Endothelial cell of umbilical vein (primary cell): ENCODE measurements around the gene CHMP5. TPM values are rescaled to one million over a fixed set of nuclear protein-coding genes. Genes with fewer than 3 reads are reported as not detected.

Source experiments
- BruUV-seq: library from RNA; stranded (reverse); fragments of 400-500 nt; replicated peaks from 2 replicates; lab custom pipeline; 2021; lab: Mats Ljungman, UMichigan
- CTCF ChIA-PET: fragments of 300-600, 350-600 bp; sonication (Branson Sonifier 250); formaldehyde crosslinking; loops from one replicate; lab custom pipeline; 2021; ENCODE audit warnings: antibody characterized with exemption, inconsistent platforms; lab: Charles Lee
- POLR2A ChIA-PET: fragments of 300-600, 350-600 bp; sonication (Branson Sonifier 250); formaldehyde crosslinking; loops from one replicate; lab custom pipeline; 2021; ENCODE audit warnings: antibody characterized with exemption, inconsistent platforms; lab: Charles Lee
- DNase-seq: peaks from one replicate; pipeline ENCODE4 v3.0.0-alpha.2; 2011; ENCODE audit warnings: low read depth, low spot score
- FAIRE-seq: peaks from 2 replicates; lab custom pipeline; 2011; peaks lifted over from hg19 to GRCh38; lab: Jason Lieb, UNC
- H2AFZ ChIP-seq: 2 replicates; pipeline ENCODE4 v1.6.0; 2012; ENCODE audit warnings: low read depth, low read length, control low read depth, inconsistent platforms
- H3K27ac ChIP-seq: 2 replicates; pipeline ENCODE4 v1.5.1; 2011; ENCODE audit warnings: low read depth, mild to moderate bottlenecking, control low read depth, low read length, moderate library complexity; ENCODE audit not compliant: insufficient read depth
- H3K27me3 ChIP-seq, 2 experiments: 2 replicates each; pipeline versions ENCODE4 v1.6.0 to v1.6.1; 2011; ENCODE audit warnings: low read length in 2 of 2, mixed read lengths in 1 of 2; ENCODE audit not compliant: control insufficient read depth in 2 of 2, insufficient read depth in 2 of 2
- H3K36me3 ChIP-seq, 2 experiments: 2 replicates in 1 of 2; 3 replicates in 1 of 2; pipeline ENCODE4 v1.5.1; 2011; ENCODE audit warnings: low read length in 2 of 2, mild to moderate bottlenecking in 1 of 2, moderate library complexity in 1 of 2; ENCODE audit not compliant: control insufficient read depth in 2 of 2, insufficient read depth in 2 of 2; ENCODE audit errors: extremely low read depth in 1 of 2
- H3K4me1 ChIP-seq: 3 replicates; pipeline ENCODE4 v1.5.1; 2011; ENCODE audit warnings: mild to moderate bottlenecking, low read length; ENCODE audit not compliant: control insufficient read depth, insufficient read depth; ENCODE audit errors: extremely low read depth
- H3K4me2 ChIP-seq: 2 replicates; pipeline ENCODE4 v1.6.1; 2011; ENCODE audit warnings: low read length, control low read depth, mixed read lengths; ENCODE audit not compliant: insufficient read depth
- H3K4me3 ChIP-seq, 3 experiments: fragments of 200-600 bp in 1 of 3; sonication (generic), shearing (Covaris generic) in 1 of 3; replicated peaks in 1 of 3; 2 replicates each; pipeline ENCODE4 v1.5.1; 2011 to 2016; ENCODE audit warnings: control low read depth in 3 of 3, low read length in 3 of 3, mild to moderate bottlenecking in 2 of 3, inconsistent platforms in 1 of 3, low read depth in 1 of 3, moderate library complexity in 1 of 3; ENCODE audit not compliant: insufficient read depth in 1 of 3
- H3K79me2 ChIP-seq: 2 replicates; pipeline ENCODE4 v1.6.0; 2012; ENCODE audit warnings: low read length, inconsistent platforms; ENCODE audit not compliant: control insufficient read depth, insufficient read depth
- H3K9ac ChIP-seq: replicated peaks from 2 replicates; pipeline ENCODE3; 2011; ENCODE audit warnings: low read length, control low read depth; ENCODE audit not compliant: insufficient read depth; ENCODE audit errors: extremely low read depth
- H3K9me1 ChIP-seq: replicated peaks from 3 replicates; pipeline ENCODE4 v1.6.0; 2011; ENCODE audit warnings: mild to moderate bottlenecking, low read length; ENCODE audit not compliant: control insufficient read depth, insufficient read depth; ENCODE audit errors: extremely low read depth
- H3K9me3 ChIP-seq: replicated peaks from 2 replicates; pipeline ENCODE4 v1.5.1; 2012; ENCODE audit warnings: low read length, inconsistent platforms; ENCODE audit not compliant: control insufficient read depth, insufficient read depth
- H4K20me1 ChIP-seq: replicated peaks from 2 replicates; pipeline ENCODE3; 2011; ENCODE audit warnings: mild to moderate bottlenecking, low read length; ENCODE audit not compliant: control insufficient read depth, insufficient read depth; ENCODE audit errors: extremely low read depth
- EZH2 ChIP-seq: IDR thresholded peaks from 2 replicates; pipeline ENCODE4 v1.6.1; 2012; ENCODE audit warnings: borderline replicate concordance, low read depth, mild to moderate bottlenecking, moderate library complexity, low read length, inconsistent platforms; ENCODE audit not compliant: severe bottlenecking
- FOS ChIP-seq: IDR thresholded peaks from 2 replicates; pipeline ENCODE4 v1.6.1; 2011; ENCODE audit warnings: mild to moderate bottlenecking, low read length, moderate library complexity, borderline replicate concordance; ENCODE audit not compliant: insufficient read depth
- GATA2 ChIP-seq: IDR thresholded peaks from 2 replicates; pipeline ENCODE4 v1.7.0; 2011; ENCODE audit warnings: low read depth, mild to moderate bottlenecking, moderate library complexity, mixed read lengths, low read length; ENCODE audit not compliant: insufficient read length, insufficient read depth
- JUN ChIP-seq: IDR thresholded peaks from 2 replicates; pipeline ENCODE4 v1.6.1; 2011; ENCODE audit warnings: borderline replicate concordance, low read depth; ENCODE audit not compliant: insufficient read length, insufficient read depth
- MYC ChIP-seq: IDR thresholded peaks from one replicate; pipeline ENCODE4 v1.6.1; 2011; ENCODE audit warnings: mild to moderate bottlenecking, low read depth, low read length
- POLR2A ChIP-seq: IDR thresholded peaks from 2 replicates; pipeline ENCODE4 v1.6.1; 2012; ENCODE audit warnings: low read depth, mild to moderate bottlenecking, control low read depth, low read length
- POLR2AphosphoS5 ChIP-seq: IDR thresholded peaks from 2 replicates; pipeline ENCODE4 v1.6.1; 2012; ENCODE audit warnings: low read depth, mild to moderate bottlenecking, control low read depth, low read length, moderate library complexity; ENCODE audit not compliant: insufficient read depth
- dilution Hi-C: fragments of 300-500 bp; cut with MboI; formaldehyde crosslinking; loops from one replicate; pipeline ENCODE4 v1.15.0; 2019; ENCODE audit warnings: low sequenced_read_pairs; ENCODE audit not compliant: extremely low pct_ligation_motif_present
- intact Hi-C: fragments of 100-400 bp; cut with micrococcal nuclease; formaldehyde crosslinking; loops from one replicate; pipeline ENCODE4 v1.10.0; 2022
- polyA plus RNA-seq, 4 experiments: library from polyadenylated mRNA; depleted of rRNA in 3 of 4; stranded (reverse) in 3 of 4; unstranded in 1 of 4; fragments of >200 nt; gene quantifications; 2 replicates each; pipeline versions ENCODE4 v1.2.1 to v1.2.3, GENCODE V29; 2011 to 2012; ENCODE audit warnings: missing spikeins in 1 of 4
- total RNA-seq: library from RNA; stranded (reverse); gene quantifications from 2 replicates; pipeline ENCODE4 v1.2.3, GENCODE V29; 2021
- TF ChIP-seq, protein P1 (sequence below), 2 donors: IDR thresholded peaks; 1 replicate in 1 of 2; 2 replicates in 1 of 2; pipeline ENCODE4 v1.5.1; 2011; ENCODE audit warnings: low read length in 2 of 2, mild to moderate bottlenecking in 2 of 2, moderate library complexity in 2 of 2, control low read depth in 1 of 2, inconsistent platforms in 1 of 2, low read depth in 1 of 2; ENCODE audit not compliant: insufficient read depth in 1 of 2; ENCODE audit errors: extremely low read depth in 1 of 2

Gene CHMP5
- total and polyA plus RNA-seq, 2 donors (not counting 3 experiments of a cell fraction or from before 2014, with no cell fraction given): 33.2 to 55.8 TPM

GRCh38 chr9:33255471-33255870 lies 9.4 kb upstream of the CHMP5 start:
- no TSS peak for BruUV-seq
- Histone ChIP-seq H3K4me3 (no peak overlapping the region), H3K9me3 (no peaks in the 10 kb centered on the region), H3K9ac (no peak overlapping the region), H2AFZ (no peak overlapping the region), H3K27me3 (no peaks in the 10 kb centered on the region), H4K20me1 (no peaks in the 10 kb centered on the region), H3K27ac (no peak overlapping the region), H3K4me2 (no peak overlapping the region), H3K79me2 (peaks cover 2% of the 10 kb centered on the region), H3K36me3 (peaks cover 45 to 48% of the 10 kb centered on the region in 2 experiments), H3K9me1 (no peaks in the 10 kb centered on the region), H3K4me1 (no peaks in the 10 kb centered on the region)
- DNase-seq (no peak), FAIRE-seq (no peak)
- intact Hi-C loops: no loop called here
- dilution Hi-C loops: no loop called here
- ChIA-PET CTCF (no interaction called here), POLR2A (no interaction called here)
- no peak for TF ChIP-seq MYC
- TF ChIP-seq, protein P1, sequence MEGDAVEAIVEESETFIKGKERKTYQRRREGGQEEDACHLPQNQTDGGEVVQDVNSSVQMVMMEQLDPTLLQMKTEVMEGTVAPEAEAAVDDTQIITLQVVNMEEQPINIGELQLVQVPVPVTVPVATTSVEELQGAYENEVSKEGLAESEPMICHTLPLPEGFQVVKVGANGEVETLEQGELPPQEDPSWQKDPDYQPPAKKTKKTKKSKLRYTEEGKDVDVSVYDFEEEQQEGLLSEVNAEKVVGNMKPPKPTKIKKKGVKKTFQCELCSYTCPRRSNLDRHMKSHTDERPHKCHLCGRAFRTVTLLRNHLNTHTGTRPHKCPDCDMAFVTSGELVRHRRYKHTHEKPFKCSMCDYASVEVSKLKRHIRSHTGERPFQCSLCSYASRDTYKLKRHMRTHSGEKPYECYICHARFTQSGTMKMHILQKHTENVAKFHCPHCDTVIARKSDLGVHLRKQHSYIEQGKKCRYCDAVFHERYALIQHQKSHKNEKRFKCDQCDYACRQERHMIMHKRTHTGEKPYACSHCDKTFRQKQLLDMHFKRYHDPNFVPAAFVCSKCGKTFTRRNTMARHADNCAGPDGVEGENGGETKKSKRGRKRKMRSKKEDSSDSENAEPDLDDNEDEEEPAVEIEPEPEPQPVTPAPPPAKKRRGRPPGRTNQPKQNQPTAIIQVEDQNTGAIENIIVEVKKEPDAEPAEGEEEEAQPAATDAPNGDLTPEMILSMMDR (IDR thresholded peaks at IDR 0.05; ENCODE audit: extremely low read depth in 1 of 2, insufficient read depth in 1 of 2, low read depth in 1 of 2, low read length in 2 of 2): no peak
- TF ChIP-seq GATA2: no peak
- no peak for TF ChIP-seq JUN
- no peak for TF ChIP-seq POLR2AphosphoS5
- no peak for TF ChIP-seq FOS
- no peak for TF ChIP-seq EZH2
- no peak for TF ChIP-seq POLR2A
